Activated CD8-positive, alpha-beta T cell treated with anti-CD3 and anti-CD28 coated beads, Interleukin-2, amount 10 ng/mL, durations not matched to agents 7 days and 5 days (primary cell): Measurements from ENCODE around the gene FBXO30. TPM values are rescaled to one million over a fixed set of nuclear protein-coding genes. Genes with fewer than 3 reads are reported as not detected.
A peak's percentile ranks its signal among the peaks of the same experiment; 100 is the strongest.

ENCODE experiments used
- ATAC-seq: fragments of 150-1000 bp; cut with Tn5 transposase; one replicate; pipeline ENCODE4 v1.10.0; 2021; ENCODE audit warnings: moderate library complexity
- CTCF ChIA-PET: fragments of 350-600 bp; sonication (Branson Sonifier 250); formaldehyde crosslinking; loops from one replicate; lab custom pipeline; 2021; ENCODE audit warnings: antibody characterized with exemption; lab: Charles Lee
- POLR2A ChIA-PET: fragments of 350-600 bp; sonication (Branson Sonifier 250); formaldehyde crosslinking; loops from one replicate; lab custom pipeline; 2021; ENCODE audit warnings: antibody characterized with exemption; lab: Charles Lee
- DNase-seq: peaks from one replicate; pipeline ENCODE4 v3.0.0-alpha.2; 2020
- H3K27ac Mint-ChIP-seq: one replicate; pipeline ENCODE4 v1.8.0; 2021; ENCODE audit warnings: mild to moderate bottlenecking, mixed read lengths
- H3K27me3 Mint-ChIP-seq: one replicate; pipeline ENCODE4 v1.8.0; 2021; ENCODE audit warnings: low read depth, mixed read lengths
- H3K36me3 Mint-ChIP-seq: one replicate; pipeline ENCODE4 v1.8.0; 2021; ENCODE audit warnings: low read depth, mixed read lengths
- H3K4me1 Mint-ChIP-seq: one replicate; pipeline ENCODE4 v1.8.0; 2021; ENCODE audit warnings: low read depth, mixed read lengths
- H3K4me3 Mint-ChIP-seq: one replicate; pipeline ENCODE4 v1.8.0; 2021; ENCODE audit warnings: mild to moderate bottlenecking, mixed read lengths
- H3K9me3 Mint-ChIP-seq: one replicate; pipeline ENCODE4 v1.8.0; 2022; ENCODE audit warnings: mixed read lengths; ENCODE audit not compliant: insufficient read depth
- total RNA-seq, 2 experiments: library from RNA; stranded (reverse); gene quantifications; one replicate each; pipeline ENCODE4 v1.2.3, GENCODE V29; 2021

Gene FBXO30
- total RNA-seq, 2 experiments from 2014 or later: 3.5 to 4.1 TPM

DNA sequence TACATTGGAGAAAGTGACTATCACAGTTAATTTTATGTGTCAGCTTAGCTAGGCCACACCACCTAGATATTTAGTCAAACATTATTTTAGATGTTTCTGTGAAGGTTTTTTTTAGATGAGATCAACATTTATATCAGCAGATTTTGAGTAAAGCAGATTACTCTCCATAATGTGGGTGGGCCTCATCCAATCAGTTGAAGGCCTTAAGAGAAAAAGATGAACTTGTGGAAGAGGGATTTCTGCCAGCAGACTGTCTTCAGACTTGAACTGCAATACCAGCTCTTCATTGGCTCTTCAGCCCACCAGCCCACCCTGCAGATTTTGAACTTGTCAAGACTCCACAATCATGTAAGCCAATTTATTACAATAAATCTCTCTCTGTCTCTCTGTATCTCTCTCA lies 25.1 kb upstream of the FBXO30 start:
- H3K27me3 Mint-ChIP-seq: no peaks in the 10 kb centered on the region
- H3K4me1 Mint-ChIP-seq: peaks cover 7% of the 10 kb centered on the region
- no peak overlapping the region for H3K4me3 Mint-ChIP-seq
- no peaks in the 10 kb centered on the region for H3K36me3 Mint-ChIP-seq
- H3K9me3 Mint-ChIP-seq: no peaks in the 10 kb centered on the region
- no peak overlapping the region for H3K27ac Mint-ChIP-seq
- ChIA-PET CTCF (interaction anchor here (1.1 kb wide), 1 partner anchor 25 kb away, joined by 5 read pairs; the partner anchor contains the start of gene FBXO30), POLR2A (interaction anchor here (1.1 kb wide), 1 partner anchor 105 kb away, joined by 4 read pairs; the partner anchor contains the start of gene EPM2A)
- DNase-seq: no peak
- ATAC-seq: no peak

DNA sequence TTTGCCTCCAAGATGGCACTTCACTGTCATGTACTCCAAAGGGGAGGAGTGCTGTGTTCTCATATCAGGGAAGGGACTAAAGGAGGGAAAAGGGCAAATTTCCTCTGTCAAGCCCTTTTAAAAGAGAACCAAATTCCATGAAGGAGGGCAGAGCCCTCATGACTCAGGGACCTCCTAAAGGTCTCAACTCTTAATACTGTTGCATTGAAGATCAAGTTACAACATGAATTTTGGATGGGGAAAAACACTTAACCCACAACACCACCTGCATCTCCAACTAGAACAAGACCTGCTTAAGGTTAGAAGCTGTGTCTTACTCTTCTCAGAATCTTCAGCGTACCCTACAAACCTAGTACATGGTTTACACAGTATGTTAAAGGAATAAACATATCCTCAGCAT lies 23.7 kb upstream of the FBXO30 start:
- POLR2A ChIA-PET: no interaction called here
- H3K36me3 Mint-ChIP-seq: no peaks in the 10 kb centered on the region
- CTCF ChIA-PET: no interaction called here

GRCh38 chr6:145836772-145837171 lies 22.2 kb upstream of the FBXO30 start:
- Mint-ChIP-seq H3K9me3 (no peaks in the 10 kb centered on the region), H3K27me3 (no peaks in the 10 kb centered on the region), H3K36me3 (no peaks in the 10 kb centered on the region), H3K27ac (no peak overlapping the region), H3K4me3 (no peak overlapping the region), H3K4me1 (peaks cover 7% of the 10 kb centered on the region)
- CTCF ChIA-PET: interaction anchor here (1.0 kb wide), 1 partner anchor 14 kb away, joined by 3 read pairs; no protein-coding TSS in a partner anchor
- POLR2A ChIA-PET: interaction anchor here (0.8 kb wide), 1 partner anchor 98 kb away, joined by 3 read pairs; no protein-coding TSS in a partner anchor
- ATAC-seq (no peak), DNase-seq (no peak)

More for the DNA sequence above, 23.7 kb upstream of the FBXO30 start:
- Mint-ChIP-seq H3K4me3 (no peak overlapping the region), H3K27ac (no peak overlapping the region), H3K4me1 (peaks cover 7% of the 10 kb centered on the region), H3K9me3 (no peaks in the 10 kb centered on the region), H3K27me3 (no peaks in the 10 kb centered on the region)
- ATAC-seq (no peak), DNase-seq (no peak)

- peaks cover 7% of the 10 kb centered on the region for H3K4me1 Mint-ChIP-seq
- CTCF ChIA-PET: interaction anchor here (1.0 kb wide), 1 partner anchor 13 kb away, joined by 3 read pairs; no protein-coding TSS in a partner anchor
- no peaks in the 10 kb centered on the region for H3K36me3 Mint-ChIP-seq
- no peak for DNase-seq
- no peak overlapping the region for H3K27ac Mint-ChIP-seq
- no peaks in the 10 kb centered on the region for H3K27me3 Mint-ChIP-seq
- no peaks in the 10 kb centered on the region for H3K9me3 Mint-ChIP-seq
- POLR2A ChIA-PET: interaction anchor here (0.8 kb wide), 1 partner anchor 99 kb away, joined by 3 read pairs; no protein-coding TSS in a partner anchor
- no peak for ATAC-seq
- no peak overlapping the region for H3K4me3 Mint-ChIP-seq
Measured at GRCh38 chr6:145836170-145836569, 21.6 kb upstream of the FBXO30 start.

DNA sequence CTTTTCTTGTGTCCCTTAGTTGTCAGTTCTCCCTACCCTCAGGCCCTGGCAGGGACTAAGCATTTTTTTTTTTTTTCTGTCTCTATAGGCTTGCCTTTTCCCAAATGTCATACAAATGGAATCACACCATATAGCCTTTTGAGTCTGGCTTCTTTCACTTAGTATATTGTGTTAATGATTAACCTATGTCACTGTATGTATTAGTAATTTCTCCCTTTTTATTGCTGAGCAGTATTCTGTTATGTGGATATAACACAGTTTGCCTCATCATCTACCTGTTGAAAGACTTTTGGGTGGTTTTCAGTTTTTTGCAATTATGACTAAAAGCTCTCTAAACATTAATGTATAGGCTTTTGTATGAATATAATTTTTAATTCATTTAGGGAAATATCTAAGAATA lies 16.0 kb upstream of the FBXO30 start:
- CTCF ChIA-PET: no interaction called here

DNA sequence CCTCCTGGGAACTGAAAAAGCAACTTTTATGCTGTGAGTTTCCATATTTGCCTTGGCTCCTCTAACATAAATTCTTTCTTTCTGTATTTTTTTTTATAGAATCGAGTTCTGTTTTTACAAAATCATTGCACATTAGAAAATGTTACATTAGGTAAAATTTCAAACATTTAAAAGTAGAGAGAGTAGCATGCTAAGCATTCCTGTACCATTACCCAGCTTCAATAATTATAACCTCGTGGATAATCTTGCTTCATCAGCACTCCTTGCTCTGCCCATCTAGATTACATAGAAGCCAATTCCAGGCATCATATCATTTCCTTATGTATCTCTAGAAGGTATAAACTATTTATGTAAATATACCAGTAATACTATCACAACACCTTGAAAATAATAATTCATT lies 15.4 kb upstream of the FBXO30 start:
- CTCF ChIA-PET: no interaction called here
- Mint-ChIP-seq H3K4me1 (no peaks in the 10 kb centered on the region), H3K9me3 (no peaks in the 10 kb centered on the region), H3K36me3 (no peaks in the 10 kb centered on the region), H3K27ac (no peak overlapping the region), H3K4me3 (no peak overlapping the region), H3K27me3 (no peaks in the 10 kb centered on the region)
- POLR2A ChIA-PET: no interaction called here
- DNase-seq (no peak), ATAC-seq (no peak)

More for the DNA sequence above, 16.0 kb upstream of the FBXO30 start:
- no peaks in the 10 kb centered on the region for H3K27me3 Mint-ChIP-seq
- H3K4me3 Mint-ChIP-seq: no peak overlapping the region
- POLR2A ChIA-PET: no interaction called here
- no peak overlapping the region for H3K27ac Mint-ChIP-seq
- no peaks in the 10 kb centered on the region for H3K9me3 Mint-ChIP-seq
- DNase-seq (no peak), ATAC-seq (no peak)
- H3K36me3 Mint-ChIP-seq: no peaks in the 10 kb centered on the region
- H3K4me1 Mint-ChIP-seq: no peaks in the 10 kb centered on the region

GRCh38 chr6:145829102-145829501 lies 14.5 kb upstream of the FBXO30 start:
- no peaks in the 10 kb centered on the region for H3K4me1 Mint-ChIP-seq
- no peaks in the 10 kb centered on the region for H3K36me3 Mint-ChIP-seq
- H3K27me3 Mint-ChIP-seq: no peaks in the 10 kb centered on the region
- ATAC-seq: no peak
- CTCF ChIA-PET: no interaction called here
- POLR2A ChIA-PET: no interaction called here
- no peak overlapping the region for H3K27ac Mint-ChIP-seq
- no peak for DNase-seq
- no peaks in the 10 kb centered on the region for H3K9me3 Mint-ChIP-seq
- no peak overlapping the region for H3K4me3 Mint-ChIP-seq

- Mint-ChIP-seq H3K27ac (no peak overlapping the region), H3K36me3 (peaks cover 4% of the 10 kb centered on the region), H3K4me3 (no peak overlapping the region), H3K9me3 (no peaks in the 10 kb centered on the region), H3K4me1 (peaks cover 23% of the 10 kb centered on the region), H3K27me3 (no peaks in the 10 kb centered on the region)
- ChIA-PET POLR2A (interaction anchor here (2.4 kb wide), 1 partner anchor 10 kb away, joined by 13 read pairs; the partner anchor contains the start of gene FBXO30), CTCF (no interaction called here)
- DNase-seq: no peak
- ATAC-seq: no peak
Measured at GRCh38 chr6:145824344-145824743, 9.7 kb upstream of the FBXO30 start.

DNA sequence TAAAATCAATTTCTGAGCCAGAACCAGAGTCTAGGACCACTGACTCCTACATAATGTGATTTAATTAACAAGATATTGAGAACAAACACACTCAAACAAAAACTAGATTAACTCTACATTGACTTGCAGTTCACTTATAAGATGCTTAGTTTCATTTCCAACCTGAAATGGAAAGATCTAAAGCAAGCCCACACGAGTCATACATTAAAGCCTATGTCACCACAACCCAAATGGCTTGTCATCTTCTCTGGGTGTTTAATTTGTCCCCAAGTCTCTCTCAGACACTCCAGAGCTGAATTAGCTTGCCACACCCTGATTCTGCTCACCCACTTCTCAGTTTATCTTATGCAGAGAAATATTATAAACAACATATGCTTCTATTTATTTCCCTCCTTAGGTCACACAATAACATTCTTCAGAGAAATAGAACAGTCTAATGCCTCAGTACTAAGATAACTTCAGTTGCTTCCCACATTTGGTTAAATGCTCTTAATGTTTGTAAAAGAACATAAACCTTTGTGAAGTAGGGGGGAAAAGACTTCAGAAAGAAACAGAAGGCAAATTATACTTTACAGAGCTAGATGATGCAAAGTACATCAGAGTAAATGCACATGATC lies 8.8 kb upstream of the FBXO30 start:
- ChIA-PET CTCF (interaction anchor here (0.7 to 0.8 kb wide), 2 partner anchors 8 to 13 kb away, joined by 3 read pairs; no protein-coding TSS in a partner anchor), POLR2A (interaction anchor here (0.7 to 2.4 kb wide), 2 partner anchors 9 to 1081 kb away, joined by 3 to 13 read pairs; partner anchors contain the start of gene FBXO30)
- no peak overlapping the region for H3K27ac Mint-ChIP-seq
- no peak overlapping the region for H3K4me3 Mint-ChIP-seq
- DNase-seq (no peak), ATAC-seq (peak; percentile 69)
- no peaks in the 10 kb centered on the region for H3K27me3 Mint-ChIP-seq
- H3K4me1 Mint-ChIP-seq: peaks cover 23% of the 10 kb centered on the region
- no peaks in the 10 kb centered on the region for H3K9me3 Mint-ChIP-seq
- H3K36me3 Mint-ChIP-seq: peaks cover 4% of the 10 kb centered on the region

DNA sequence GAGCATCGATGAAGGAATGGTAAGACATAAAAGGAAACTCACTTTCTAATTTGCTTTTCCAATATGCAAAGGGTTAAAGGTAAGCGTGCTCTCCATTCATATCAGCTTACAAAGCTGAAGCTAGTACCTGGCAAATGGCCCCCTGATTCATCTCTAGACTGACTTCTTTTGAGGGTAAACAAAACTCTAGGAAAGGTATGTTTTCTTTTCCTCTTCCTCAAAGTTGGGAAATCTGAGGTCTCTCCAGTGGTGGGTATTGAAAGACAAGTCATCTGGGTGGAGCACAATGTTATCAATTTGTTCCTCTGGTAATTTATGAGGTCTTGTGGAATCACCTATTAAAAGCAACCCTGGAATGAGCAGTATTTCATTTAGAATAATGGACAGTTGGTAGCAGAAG lies 7.9 kb upstream of the FBXO30 start:
- H3K9me3 Mint-ChIP-seq: no peaks in the 10 kb centered on the region
- H3K4me1 Mint-ChIP-seq: peaks cover 23% of the 10 kb centered on the region
- ATAC-seq (no peak), DNase-seq (no peak)
- H3K4me3 Mint-ChIP-seq: no peak overlapping the region
- ChIA-PET POLR2A (interaction anchor here (0.7 kb wide), 1 partner anchor 1082 kb away, joined by 3 read pairs; no protein-coding TSS in a partner anchor), CTCF (interaction anchor here (0.8 kb wide), 1 partner anchor 14 kb away, joined by 3 read pairs; no protein-coding TSS in a partner anchor)
- H3K36me3 Mint-ChIP-seq: peaks cover 4% of the 10 kb centered on the region
- H3K27me3 Mint-ChIP-seq: no peaks in the 10 kb centered on the region
- H3K27ac Mint-ChIP-seq: no peak overlapping the region

DNA sequence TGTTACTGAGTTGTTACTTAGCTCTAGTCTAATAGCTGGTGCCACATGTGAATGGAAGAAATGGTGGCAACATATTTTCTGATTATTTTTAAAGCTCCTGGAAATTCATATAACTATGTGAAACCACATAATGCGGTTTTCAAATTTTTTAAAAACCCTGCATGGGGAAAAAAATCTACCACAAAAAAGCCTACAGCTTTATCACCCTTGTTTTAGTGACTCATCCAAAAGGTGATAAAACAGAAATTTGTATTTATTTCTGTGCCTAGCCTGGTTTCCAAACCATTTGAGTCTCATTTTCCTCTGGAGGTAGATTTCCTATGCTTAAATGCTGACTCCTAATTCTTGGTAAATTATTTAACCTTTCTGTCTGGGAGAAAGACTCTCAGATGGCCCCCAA lies 5.4 kb upstream of the FBXO30 start:
- CTCF ChIA-PET: interaction anchor here (1.0 kb wide), 1 partner anchor 11 kb away, joined by 3 read pairs; no protein-coding TSS in a partner anchor
- Mint-ChIP-seq H3K4me3 (no peak overlapping the region), H3K27ac (no peak overlapping the region), H3K9me3 (no peaks in the 10 kb centered on the region), H3K27me3 (no peaks in the 10 kb centered on the region), H3K36me3 (peaks cover 8% of the 10 kb centered on the region), H3K4me1 (peaks cover 30% of the 10 kb centered on the region)
- DNase-seq (no peak), ATAC-seq (no peak)
- POLR2A ChIA-PET: no interaction called here

DNA sequence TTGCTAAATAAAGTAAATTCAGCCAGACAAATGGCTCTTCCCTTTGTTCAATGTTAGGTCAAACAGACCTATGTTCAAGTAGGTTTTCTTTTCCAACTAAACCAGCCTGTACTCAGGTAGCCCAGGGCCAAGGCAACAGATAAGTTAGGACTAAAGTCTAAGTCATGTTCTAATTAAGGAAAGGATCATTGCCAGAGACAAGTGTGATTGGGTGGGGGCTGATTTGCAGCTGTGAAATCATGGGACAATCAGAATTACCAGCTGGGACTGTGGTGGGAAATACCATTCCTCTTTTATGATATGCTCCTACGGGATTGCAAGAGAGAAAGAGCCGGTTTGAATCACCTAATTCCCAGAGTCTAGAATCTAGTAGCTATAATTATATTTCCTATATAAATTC lies 4.2 kb upstream of the FBXO30 start:
- ATAC-seq (no peak), DNase-seq (no peak)
- Mint-ChIP-seq H3K4me3 (no peak overlapping the region), H3K4me1 (peaks cover 31% of the 10 kb centered on the region), H3K27me3 (no peaks in the 10 kb centered on the region), H3K9me3 (no peaks in the 10 kb centered on the region), H3K36me3 (peaks cover 8% of the 10 kb centered on the region), H3K27ac (no peak overlapping the region)
- ChIA-PET POLR2A (no interaction called here), CTCF (no interaction called here)
